ENCODE results near the gene SLC2A9. TPM values are rescaled to one million over a fixed set of nuclear protein-coding genes. Genes with fewer than 3 reads are reported as not detected.
A peak's percentile ranks its signal among the peaks of the same experiment; 100 is the strongest.
"Not testable (repeated sequence)": the region's sequence is repeated elsewhere in the genome, so short reads cannot be mapped to it uniquely, and the experiment has no call there.

SLC2A9 gene
- total RNA-seq, 2 donors from 2014 or later, result 1.1 to 1.8 TPM

GRCh38 chr4:9981899-9982298 lies 39.4 kb downstream of the SLC2A9 start:
- not testable (repeated sequence) for H3K36me3 Mint-ChIP-seq (ENCODE audit: low read depth); ATAC-seq (replicated peaks); H3K9me3 Mint-ChIP-seq; H3K4me3 Mint-ChIP-seq; H3K4me1 Mint-ChIP-seq; H3K27ac Mint-ChIP-seq; H3K27me3 Mint-ChIP-seq

GRCh38 chr4:9980898-9981297 lies 40.4 kb downstream of the SLC2A9 start:
- Mint-ChIP-seq H3K4me1 (no peaks in the 10 kb centered on the region), H3K27me3 (no peaks in the 10 kb centered on the region), H3K27ac (no peak overlapping the region), H3K9me3 (no peaks in the 10 kb centered on the region), H3K4me3 (no peak overlapping the region), H3K36me3 (ENCODE audit: low read depth) (no peaks in the 10 kb centered on the region)
- ATAC-seq (replicated peaks), result no peak

GRCh38 chr4:9979101-9979701 lies 42.1 kb downstream of the SLC2A9 start:
- H3K4me3 Mint-ChIP-seq, result no peak overlapping the region
- no peak for ATAC-seq (replicated peaks)
- no peaks in the 10 kb centered on the region for H3K36me3 Mint-ChIP-seq (ENCODE audit: low read depth)
- H3K9me3 Mint-ChIP-seq, result no peaks in the 10 kb centered on the region
- no peak overlapping the region for H3K27ac Mint-ChIP-seq
- no peaks in the 10 kb centered on the region for H3K4me1 Mint-ChIP-seq
- H3K27me3 Mint-ChIP-seq, result no peaks in the 10 kb centered on the region

- ATAC-seq (replicated peaks), result no peak
- no peak overlapping the region for H3K27ac Mint-ChIP-seq
- no peak overlapping the region for H3K4me3 Mint-ChIP-seq
Observed at GRCh38 chr4:9977518-9978031, 43.7 kb downstream of the SLC2A9 start.

GRCh38 chr4:9976781-9977180 lies 44.5 kb downstream of the SLC2A9 start:
- ATAC-seq (replicated peaks), result peak; percentile 26
- Mint-ChIP-seq H3K9me3 (peaks cover 8% of the 10 kb centered on the region), H3K27ac (no peak overlapping the region), H3K27me3 (no peaks in the 10 kb centered on the region), H3K4me3 (no peak overlapping the region), H3K4me1 (no peaks in the 10 kb centered on the region), H3K36me3 (ENCODE audit: low read depth) (no peaks in the 10 kb centered on the region)

More at GRCh38 chr4:9977518-9978031, 43.7 kb downstream of the SLC2A9 start:
- peaks cover 7% of the 10 kb centered on the region for H3K9me3 Mint-ChIP-seq
- H3K4me1 Mint-ChIP-seq, result no peaks in the 10 kb centered on the region
- H3K27me3 Mint-ChIP-seq, result no peaks in the 10 kb centered on the region
- no peaks in the 10 kb centered on the region for H3K36me3 Mint-ChIP-seq (ENCODE audit: low read depth)

- Mint-ChIP-seq H3K9me3 (peaks cover 8% of the 10 kb centered on the region), H3K27me3 (no peaks in the 10 kb centered on the region), H3K4me3 (no peak overlapping the region), H3K27ac (no peak overlapping the region), H3K36me3 (ENCODE audit: low read depth) (no peaks in the 10 kb centered on the region), H3K4me1 (no peaks in the 10 kb centered on the region)
- ATAC-seq (replicated peaks), result no peak
Observed at GRCh38 chr4:9976293-9976692, 45.0 kb downstream of the SLC2A9 start.

GRCh38 chr4:9971711-9972110 lies 49.6 kb downstream of the SLC2A9 start:
- no peak for ATAC-seq (replicated peaks)
- no peaks in the 10 kb centered on the region for H3K27me3 Mint-ChIP-seq
- peaks cover 8% of the 10 kb centered on the region for H3K9me3 Mint-ChIP-seq
- H3K27ac Mint-ChIP-seq, result no peak overlapping the region
- no peaks in the 10 kb centered on the region for H3K4me1 Mint-ChIP-seq
- no peak overlapping the region for H3K4me3 Mint-ChIP-seq
- H3K36me3 Mint-ChIP-seq (ENCODE audit: low read depth), result no peaks in the 10 kb centered on the region

GRCh38 chr4:9970399-9971011 lies 50.8 kb downstream of the SLC2A9 start:
- Mint-ChIP-seq H3K4me3 (no peak overlapping the region), H3K27ac (no peak overlapping the region), H3K36me3 (ENCODE audit: low read depth) (no peaks in the 10 kb centered on the region), H3K4me1 (no peaks in the 10 kb centered on the region), H3K9me3 (peaks cover 8% of the 10 kb centered on the region), H3K27me3 (no peaks in the 10 kb centered on the region)
- ATAC-seq (replicated peaks), result no peak

GRCh38 chr4:9969526-9970398 lies 51.5 kb downstream of the SLC2A9 start:
- no peak overlapping the region for H3K4me3 Mint-ChIP-seq
- H3K27me3 Mint-ChIP-seq, result no peaks in the 10 kb centered on the region
- H3K9me3 Mint-ChIP-seq, result peaks cover 8% of the 10 kb centered on the region
- no peaks in the 10 kb centered on the region for H3K36me3 Mint-ChIP-seq (ENCODE audit: low read depth)
- peak; percentile 70 for ATAC-seq (replicated peaks)
- no peaks in the 10 kb centered on the region for H3K4me1 Mint-ChIP-seq
- H3K27ac Mint-ChIP-seq, result no peak overlapping the region

- no peaks in the 10 kb centered on the region for H3K36me3 Mint-ChIP-seq (ENCODE audit: low read depth)
- no peaks in the 10 kb centered on the region for H3K27me3 Mint-ChIP-seq
- peaks cover 8% of the 10 kb centered on the region for H3K9me3 Mint-ChIP-seq
- H3K4me3 Mint-ChIP-seq, result no peak overlapping the region
- H3K4me1 Mint-ChIP-seq, result no peaks in the 10 kb centered on the region
- ATAC-seq (replicated peaks), result no peak
- H3K27ac Mint-ChIP-seq, result no peak overlapping the region
Observed at GRCh38 chr4:9968472-9968871, 52.8 kb downstream of the SLC2A9 start.

GRCh38 chr4:9964879-9965278 lies 56.4 kb downstream of the SLC2A9 start:
- H3K27ac Mint-ChIP-seq, result no peak overlapping the region
- peaks cover 3% of the 10 kb centered on the region for H3K9me3 Mint-ChIP-seq
- H3K27me3 Mint-ChIP-seq, result peaks cover 3% of the 10 kb centered on the region
- no peaks in the 10 kb centered on the region for H3K36me3 Mint-ChIP-seq (ENCODE audit: low read depth)
- no peaks in the 10 kb centered on the region for H3K4me1 Mint-ChIP-seq
- H3K4me3 Mint-ChIP-seq, result no peak overlapping the region
- no peak for ATAC-seq (replicated peaks)

GRCh38 chr4:9963328-9963727 lies 58.0 kb downstream of the SLC2A9 start:
- Mint-ChIP-seq H3K27ac (no peak overlapping the region), H3K27me3 (peaks cover 3% of the 10 kb centered on the region), H3K36me3 (ENCODE audit: low read depth) (no peaks in the 10 kb centered on the region), H3K4me3 (no peak overlapping the region), H3K4me1 (no peaks in the 10 kb centered on the region), H3K9me3 (peaks cover 3% of the 10 kb centered on the region)
- ATAC-seq (replicated peaks), result no peak

GRCh38 chr4:9962611-9963314 lies 58.5 kb downstream of the SLC2A9 start:
- peak; percentile 49 for ATAC-seq (replicated peaks)
- H3K4me3 Mint-ChIP-seq, result no peak overlapping the region
- no peaks in the 10 kb centered on the region for H3K4me1 Mint-ChIP-seq
- H3K27me3 Mint-ChIP-seq, result peaks cover 3% of the 10 kb centered on the region
- H3K27ac Mint-ChIP-seq, result no peak overlapping the region
- H3K36me3 Mint-ChIP-seq (ENCODE audit: low read depth), result no peaks in the 10 kb centered on the region
- H3K9me3 Mint-ChIP-seq, result peaks cover 3% of the 10 kb centered on the region

GRCh38 chr4:9954468-9954867 lies 66.8 kb downstream of the SLC2A9 start:
- ATAC-seq (replicated peaks), result no peak
- H3K4me3 Mint-ChIP-seq, result no peak overlapping the region
- no peak overlapping the region for H3K27ac Mint-ChIP-seq
- no peaks in the 10 kb centered on the region for H3K4me1 Mint-ChIP-seq
- peaks cover 3% of the 10 kb centered on the region for H3K27me3 Mint-ChIP-seq
- H3K36me3 Mint-ChIP-seq (ENCODE audit: low read depth), result no peaks in the 10 kb centered on the region
- H3K9me3 Mint-ChIP-seq, result no peaks in the 10 kb centered on the region

Data from activated T-helper 17 cell treated with anti-CD3 and anti-CD28 coated beads, Interleukin-2, amount 50 U/mL, for 72 hours (primary cell).